NCI-H510A treated with DMSO at 0.1 percent for 48 hours (cell line): ENCODE data around the gene UNC13B.
"Not testable (repeated sequence)": the region's sequence is repeated elsewhere in the genome, so short reads cannot be mapped to it uniquely, and the experiment has no call there.

ENCODE experiments used
- DNase-seq: peaks from one replicate; lab custom pipeline; 2025; lab: John Stamatoyannopoulos, UW

The UNC13B gene

DNA sequence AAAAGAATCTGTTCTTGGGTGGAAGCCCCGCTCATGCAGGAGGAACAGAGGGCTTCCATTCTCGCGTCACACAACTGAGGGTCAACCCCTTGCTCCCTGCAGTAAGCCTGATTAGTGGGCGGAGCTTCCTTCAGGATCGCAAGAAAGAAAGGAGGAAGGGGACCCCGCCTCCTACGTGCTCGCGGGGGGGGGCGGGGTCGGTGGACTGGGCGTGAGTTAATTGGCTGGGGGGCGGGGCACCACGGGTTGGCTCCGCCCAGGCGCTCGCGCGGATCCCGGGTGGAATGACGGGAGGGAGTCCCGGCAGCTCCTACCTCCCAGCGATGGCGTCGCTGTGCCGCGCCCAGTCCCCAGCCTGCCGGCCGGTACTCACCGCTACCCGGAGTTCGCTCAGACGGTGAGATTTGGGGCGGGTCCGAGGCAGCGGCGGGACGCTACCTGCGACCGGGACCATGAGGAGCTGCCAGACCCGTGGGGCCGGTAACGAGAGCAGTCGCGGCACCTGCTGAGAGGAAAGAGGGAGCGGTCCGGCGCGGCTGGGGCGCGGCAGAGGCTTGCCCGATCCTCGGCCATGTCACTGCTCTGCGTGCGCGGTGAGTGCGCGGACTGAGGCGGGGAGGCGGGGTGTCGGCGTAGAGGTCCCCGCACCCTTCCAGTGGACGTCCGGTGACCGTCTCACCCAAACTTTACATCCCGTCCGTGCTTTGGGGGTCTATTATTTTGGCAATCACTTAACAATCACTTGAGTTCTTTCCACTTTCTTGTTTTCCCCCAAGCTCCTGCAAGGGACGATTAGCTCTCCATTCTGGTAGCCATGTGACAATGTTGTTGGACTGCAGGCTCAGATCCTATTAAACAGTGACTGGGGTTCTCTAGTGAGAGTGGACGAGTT is at the start of gene UNC13B:
TSS of gene UNC13B (plus strand) at position 297 of the 892 bp plus-strand sequence. CDS start at position 572, 275 bp downstream.
- peak; percentile 83 for DNase-seq

DNA sequence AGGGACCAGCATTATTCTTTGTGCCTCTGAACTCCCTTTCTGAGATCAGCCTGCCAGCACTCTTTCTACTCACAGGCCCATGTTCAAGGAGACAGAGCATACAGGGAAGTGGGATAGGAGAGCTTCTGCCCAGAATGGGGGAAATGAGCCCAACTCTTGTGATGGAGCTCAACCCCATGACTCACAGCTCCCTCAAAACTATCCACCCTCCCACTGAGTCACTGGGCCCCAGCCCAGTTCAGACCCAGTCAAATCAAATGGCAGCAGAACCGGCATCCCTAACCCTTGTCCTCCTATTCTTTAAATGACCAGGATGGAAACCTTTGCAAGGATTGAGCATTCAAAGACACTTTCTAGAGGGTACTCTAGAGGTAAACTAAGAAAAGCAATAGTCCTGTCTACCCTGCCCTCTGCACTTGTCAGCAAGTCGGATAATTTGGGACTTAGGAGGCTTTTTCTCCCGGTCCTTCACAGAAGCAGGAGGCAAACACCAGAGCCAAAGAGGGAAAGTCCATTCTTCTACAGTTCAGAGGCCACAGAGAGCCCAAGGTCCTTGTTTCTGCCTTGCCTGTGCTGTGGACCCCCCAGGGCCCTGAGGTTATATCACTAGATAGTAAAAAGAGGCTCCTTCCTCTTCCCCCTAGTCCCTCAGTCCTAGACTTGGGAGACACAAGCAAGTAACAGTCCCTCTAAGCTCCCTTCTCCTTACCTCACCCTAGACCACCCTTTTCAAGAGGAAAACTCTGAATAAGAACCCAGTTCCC is 49.4 kb upstream of the UNC13B start:
- DNase-seq: no peak

DNA sequence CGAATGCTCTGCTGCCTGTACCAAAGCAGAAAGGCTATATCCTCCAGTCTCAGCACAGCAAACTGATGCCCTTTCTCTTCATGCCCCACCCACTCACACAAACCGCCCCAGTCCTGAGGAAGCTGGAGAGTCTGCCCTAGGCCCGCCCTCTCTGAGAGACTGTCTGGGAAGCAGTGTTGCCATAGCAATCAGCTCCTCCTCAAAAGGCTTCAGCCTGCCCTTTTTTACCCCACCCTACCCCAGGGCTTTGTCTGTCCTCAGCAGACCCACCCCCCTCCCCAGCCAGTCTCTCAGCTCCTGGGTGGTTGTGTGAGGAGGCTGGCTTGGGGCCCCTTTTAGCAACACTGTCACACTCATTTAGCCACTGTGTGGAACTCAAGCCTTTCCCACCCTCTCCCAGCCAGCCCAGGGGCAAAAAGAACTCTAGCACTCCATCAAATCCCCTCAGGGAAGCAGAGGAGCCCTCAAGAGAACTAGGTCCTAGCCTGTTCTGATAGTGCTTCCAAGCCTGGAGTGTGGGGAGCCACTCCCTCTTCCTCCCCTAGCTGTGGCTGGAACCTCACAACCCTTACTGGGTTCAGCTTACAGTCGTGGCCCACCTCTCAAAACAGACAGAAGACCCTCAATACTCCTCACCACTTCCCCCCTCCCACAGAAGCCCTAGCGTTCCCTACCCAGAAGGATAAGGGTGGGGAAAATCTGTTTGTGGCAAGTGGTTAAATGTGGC is 47.5 kb upstream of the UNC13B start:
- peak; percentile 63 for DNase-seq

DNA sequence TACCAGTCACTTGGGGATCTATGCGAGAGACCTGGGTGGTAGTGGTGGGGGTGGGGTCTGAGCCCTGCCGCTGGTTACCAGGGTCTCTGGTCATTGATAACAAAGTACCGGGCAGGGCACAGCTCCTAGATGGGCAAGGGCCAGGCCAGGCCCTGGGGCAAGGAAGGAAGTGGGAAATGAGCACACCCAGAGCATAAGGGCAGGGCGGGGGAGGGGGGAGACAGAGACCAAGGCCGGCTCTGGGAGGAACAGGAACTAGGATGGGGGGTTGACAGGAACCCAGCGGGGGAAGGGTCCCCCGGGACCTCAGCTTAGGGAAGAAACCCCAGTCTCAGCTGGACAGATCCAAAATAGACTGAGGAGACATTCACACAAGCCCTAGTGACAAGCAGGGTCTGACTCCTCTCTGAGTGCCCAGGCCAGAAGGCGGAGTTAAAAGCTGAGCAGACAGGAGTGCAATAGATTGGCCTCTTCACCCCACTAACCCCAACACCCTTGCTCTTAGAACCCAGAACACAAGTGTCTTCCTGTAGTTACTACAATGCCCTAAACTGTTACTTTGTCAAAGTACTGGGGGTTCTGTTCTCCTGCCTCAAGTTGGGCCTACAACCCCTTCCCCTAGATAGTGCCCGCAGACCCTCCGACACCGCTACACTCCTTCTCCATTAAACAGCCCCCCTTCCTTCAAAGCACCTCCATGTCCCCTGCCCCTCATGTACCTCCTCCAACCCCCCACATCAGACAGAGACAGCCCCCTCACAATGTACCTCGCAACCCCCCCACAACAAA is 46.8 kb upstream of the UNC13B start:
- no peak for DNase-seq

DNA sequence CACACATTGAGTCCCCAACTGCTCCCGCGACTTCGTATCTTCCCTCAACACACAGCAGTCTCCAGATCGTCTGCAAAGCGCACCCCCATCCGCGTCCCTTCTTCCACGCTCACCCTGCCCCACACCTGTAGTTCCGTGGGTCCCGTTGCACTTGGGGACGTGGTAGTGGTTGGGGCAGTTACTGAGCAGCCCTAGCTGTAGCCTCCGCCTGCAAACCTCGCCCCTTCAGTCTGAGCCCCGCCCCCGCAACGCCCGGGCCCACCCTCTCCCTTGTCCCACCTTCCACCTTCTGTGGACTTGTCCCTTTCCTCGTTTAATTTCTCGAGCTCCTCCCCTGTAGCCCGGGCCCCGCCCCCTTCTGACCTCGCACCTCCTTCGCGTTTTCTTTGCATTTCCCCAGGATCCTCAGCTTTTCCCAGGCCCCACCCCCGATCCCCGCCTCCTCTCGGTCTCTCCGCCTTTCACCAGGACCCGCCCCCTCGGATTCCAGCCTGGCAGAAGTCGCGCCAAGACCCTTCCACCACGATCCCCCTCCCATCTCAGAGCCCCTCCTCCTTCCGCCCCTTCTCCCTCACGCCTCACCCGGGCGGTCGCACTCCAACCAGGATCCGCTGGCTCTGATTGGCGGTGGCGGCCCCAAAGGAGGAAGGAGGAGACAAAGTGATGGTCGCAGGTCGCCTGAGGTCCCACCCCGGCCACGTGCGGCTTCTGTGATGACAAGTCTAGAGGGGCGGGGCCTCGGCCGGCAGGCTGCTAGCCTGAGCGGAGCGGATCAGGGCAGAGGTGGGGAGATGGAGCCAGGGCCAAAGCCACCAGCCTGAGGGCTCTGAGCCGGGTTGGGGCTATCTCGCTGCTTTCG is 45.9 kb upstream of the UNC13B start, which contains the start of gene ATOSB:
TSS of gene ATOSB (minus strand) at position 183 of the 859 bp plus-strand sequence. CDS start 7,588 bp downstream, outside the sequence.
- DNase-seq: peak; percentile 95

DNA sequence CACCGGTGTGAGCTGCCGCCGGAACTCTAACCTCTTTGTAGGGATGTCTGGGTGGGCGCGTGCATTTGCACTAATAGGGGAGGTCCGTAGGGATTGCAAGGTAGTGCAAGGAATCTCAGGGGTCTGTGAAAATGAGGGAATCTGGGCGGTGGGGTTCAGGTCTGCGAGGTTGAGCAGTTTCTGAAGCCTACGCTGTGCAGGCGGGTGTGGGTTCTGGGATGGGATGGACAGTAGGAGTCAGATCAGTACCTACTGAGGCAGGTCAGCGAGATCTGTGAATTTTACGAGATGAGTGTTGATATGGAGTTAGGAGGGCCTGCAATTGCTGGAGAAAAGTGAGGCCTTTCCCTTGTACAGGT is 45.3 kb upstream of the UNC13B start:
- no peak for DNase-seq

DNA sequence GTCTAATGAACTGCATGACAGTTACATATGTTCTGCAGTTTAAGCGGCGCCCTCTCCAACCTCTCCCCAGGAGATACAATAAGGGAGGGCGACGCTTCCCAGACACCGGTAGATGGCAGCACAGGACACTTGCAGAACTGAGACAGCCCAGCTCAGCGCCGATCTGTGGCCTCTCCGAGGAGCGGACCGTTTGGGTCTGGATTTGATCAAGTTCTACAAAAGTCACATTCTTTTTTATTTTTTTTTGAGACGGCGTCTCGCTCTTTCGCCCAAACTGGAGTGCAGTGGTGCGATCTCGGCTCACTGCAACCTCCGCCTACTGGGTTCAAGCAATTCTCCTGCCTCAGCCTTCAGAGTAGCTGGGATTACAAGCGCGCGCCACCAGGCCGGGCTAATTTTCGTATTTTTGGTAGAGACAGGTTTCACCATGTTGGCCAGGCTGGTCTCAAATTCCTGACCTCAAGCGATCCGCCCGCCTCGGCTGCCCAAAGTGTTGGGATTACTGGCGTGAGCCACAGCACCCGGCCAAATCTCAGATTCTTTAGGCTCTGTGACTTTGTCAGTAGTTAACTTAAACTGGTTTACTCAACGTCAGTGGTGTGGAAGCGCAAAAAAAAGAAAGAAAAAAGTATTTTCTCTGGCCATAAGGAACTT is 44.8 kb upstream of the UNC13B start:
- peak; percentile 83 for DNase-seq

DNA sequence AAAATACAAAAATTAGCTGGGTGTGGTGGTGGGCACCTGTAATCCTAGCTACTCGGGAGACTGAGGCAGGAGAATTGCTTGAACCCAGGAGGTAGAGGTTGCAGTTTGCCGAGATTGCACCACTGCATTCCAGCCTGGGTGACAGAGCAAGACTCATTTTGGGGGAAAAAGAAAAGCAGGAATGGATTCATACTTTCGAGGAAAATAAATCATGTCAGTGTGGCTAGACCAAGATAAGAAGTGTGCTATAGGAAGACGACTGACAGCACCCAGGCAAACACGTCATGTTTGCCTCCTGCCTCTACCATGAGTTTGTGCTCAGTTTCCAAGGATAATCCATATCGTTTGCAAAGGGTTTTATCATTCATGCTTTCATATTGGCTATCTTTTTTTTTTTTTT is 26.9 kb upstream of the UNC13B start:
- DNase-seq: no peak

DNA sequence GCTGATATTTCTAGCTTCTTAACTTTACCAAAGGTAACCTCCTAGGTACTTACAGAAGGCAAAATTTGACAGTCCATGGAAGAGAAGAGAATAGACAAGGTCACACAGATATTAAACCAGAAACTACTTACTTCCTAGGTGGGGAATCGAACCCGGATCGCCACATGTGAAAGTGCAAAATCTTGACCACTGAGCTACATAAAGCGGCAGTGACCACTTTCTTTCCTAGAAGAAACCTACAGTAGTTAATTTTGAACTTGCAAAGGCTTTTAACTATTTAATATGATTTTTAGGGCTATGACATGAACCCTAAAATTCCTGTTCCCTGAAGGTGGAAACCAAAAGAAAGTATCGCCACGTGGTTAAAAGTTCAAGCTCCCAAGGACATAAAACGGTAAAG is 25.8 kb upstream of the UNC13B start:
- DNase-seq: no peak

DNA sequence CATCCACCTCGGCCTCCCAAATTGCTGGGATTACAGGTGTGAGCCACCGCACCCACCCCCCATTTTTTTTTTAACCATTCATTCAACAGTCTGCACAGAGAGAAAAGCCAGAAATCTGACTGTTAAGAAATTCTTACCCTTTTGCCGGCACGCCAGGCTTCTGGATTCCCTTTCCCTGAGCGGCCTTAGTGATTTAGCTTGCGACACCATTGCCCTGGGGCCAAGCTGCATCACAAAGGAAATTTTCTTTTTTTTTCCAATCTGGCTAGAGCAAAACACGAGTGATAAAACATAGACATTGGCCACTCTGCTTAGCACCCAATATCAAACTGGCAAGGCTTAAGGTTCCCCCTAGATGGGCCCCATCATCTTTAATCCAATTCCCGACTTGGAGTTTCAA is 24.9 kb upstream of the UNC13B start:
- DNase-seq: no peak

DNA sequence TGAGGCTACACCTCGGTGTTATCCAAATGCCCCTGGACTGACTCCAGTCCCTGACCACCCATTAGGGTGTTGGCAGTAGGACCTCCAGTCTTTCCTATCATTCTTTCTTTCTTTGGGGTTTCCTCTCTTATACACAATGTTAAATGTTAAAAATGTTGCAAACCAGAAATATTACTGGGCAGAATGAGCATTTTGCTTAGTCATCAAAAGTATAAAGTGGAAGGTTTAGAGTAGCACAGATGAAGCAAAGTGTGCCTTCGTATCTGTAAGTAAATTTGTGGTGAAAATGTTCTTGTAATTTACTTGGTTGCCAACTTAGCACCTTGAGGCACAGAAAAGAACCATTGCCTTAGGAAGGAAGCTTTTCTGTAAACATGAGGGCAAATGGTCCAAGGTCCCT is 21.7 kb upstream of the UNC13B start:
- no peak for DNase-seq

DNA sequence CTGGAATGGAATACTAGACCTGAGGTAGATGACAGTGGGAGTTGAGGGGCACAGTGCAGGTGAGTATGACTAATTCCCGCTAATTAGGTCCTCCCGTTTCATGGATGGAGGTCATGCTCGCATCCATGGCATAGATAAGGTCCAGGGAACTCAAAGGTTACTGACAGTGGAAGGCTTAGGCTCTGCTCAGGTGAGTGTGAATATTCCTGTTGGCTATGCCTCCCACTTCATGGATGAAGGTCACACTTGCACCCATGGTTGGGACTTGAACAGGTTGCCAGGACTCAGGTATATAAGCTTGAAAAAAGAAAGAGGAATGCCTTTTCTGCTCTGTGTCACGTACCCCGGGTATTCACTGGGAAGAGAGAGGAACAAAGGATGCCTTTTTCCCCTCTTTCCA is 19.8 kb upstream of the UNC13B start:
- DNase-seq: no peak

DNA sequence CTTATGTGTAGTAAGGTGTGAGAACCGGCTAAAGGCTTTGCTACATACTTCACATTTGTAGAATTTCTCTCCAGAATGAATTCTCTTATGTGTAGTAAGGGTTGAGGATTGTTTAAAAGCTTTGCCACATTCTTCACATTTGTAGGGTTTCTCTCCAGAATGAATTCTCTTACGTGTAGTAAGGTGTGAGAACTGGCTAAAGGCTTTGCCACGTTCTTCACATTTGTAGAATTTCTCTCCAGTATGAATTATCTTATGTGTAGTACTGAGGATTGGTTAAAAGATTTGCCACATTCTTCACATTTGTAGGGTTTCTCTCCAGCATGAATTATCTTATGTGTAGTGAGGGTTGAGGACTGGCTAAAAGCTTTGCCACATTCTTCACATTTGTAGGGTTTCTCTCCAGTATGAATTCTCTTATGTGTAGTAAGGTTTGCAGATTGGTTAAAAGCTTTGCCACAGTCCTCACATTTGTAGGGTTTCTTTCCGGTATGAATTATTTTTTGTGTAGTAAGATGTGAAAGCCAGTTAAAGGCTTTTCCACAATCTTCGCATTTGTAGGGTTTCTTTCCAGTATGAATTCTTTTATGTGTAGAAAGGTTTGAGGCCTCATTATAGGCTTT is 13.8 kb upstream of the UNC13B start:
- not testable (repeated sequence) for DNase-seq

DNA sequence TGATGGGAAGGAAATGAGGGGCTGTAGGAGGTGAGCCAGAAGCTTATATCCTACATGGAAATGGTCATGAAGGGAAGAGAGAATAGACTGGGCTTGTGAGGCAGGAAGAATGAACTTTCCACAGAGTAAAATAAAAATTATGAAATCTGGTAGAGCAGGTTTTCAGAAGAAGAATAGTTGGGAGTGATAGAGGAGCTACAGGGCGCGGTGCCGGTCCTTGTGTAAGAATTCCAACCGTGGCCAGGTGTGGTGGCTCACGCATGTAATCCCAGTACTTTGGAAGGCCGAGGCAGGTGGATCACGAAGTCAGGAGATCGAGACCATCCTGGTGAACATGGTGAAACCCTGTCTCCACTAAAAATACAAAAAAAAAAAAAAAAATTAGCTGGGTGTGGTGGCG is 8.9 kb upstream of the UNC13B start:
- no peak for DNase-seq

DNA sequence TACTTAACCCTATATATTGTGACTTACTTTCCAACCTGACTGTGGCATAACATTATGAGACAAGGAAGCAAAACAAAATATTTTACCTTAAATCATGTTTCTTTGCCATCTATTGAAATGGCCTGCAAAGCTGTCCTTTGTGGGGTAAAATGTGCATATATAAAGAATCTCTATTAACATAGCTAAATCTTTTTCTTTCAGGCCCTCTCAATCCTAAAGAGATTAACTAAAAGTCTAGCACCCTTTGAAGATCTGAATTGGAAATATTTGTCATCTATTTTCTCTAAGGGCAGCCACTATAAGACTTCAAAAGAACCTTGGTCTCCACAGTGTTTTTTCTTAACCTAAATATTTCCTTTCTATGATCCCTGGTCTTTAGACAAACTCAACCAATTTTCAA is 5.0 kb upstream of the UNC13B start:
- no peak for DNase-seq

DNA sequence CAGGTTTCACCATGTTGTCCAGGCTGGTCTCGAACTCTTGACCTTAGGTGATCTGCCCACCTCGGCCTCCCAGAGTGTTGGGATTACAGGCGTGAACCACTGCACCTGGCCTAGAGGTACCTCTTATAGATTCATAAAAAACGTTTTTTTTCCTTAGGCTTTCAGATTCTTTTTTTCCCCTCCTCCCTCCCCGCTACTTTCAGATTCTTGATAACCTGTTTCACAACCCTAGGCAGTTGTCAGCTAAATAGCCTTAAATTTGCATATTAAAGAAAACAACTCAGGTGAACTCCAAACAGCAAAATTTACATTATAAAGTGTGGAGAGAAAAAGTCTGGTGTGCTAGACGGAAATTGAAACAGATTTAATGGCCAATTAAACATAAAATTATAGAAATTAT is 4.0 kb upstream of the UNC13B start:
- DNase-seq: not testable (repeated sequence)

DNA sequence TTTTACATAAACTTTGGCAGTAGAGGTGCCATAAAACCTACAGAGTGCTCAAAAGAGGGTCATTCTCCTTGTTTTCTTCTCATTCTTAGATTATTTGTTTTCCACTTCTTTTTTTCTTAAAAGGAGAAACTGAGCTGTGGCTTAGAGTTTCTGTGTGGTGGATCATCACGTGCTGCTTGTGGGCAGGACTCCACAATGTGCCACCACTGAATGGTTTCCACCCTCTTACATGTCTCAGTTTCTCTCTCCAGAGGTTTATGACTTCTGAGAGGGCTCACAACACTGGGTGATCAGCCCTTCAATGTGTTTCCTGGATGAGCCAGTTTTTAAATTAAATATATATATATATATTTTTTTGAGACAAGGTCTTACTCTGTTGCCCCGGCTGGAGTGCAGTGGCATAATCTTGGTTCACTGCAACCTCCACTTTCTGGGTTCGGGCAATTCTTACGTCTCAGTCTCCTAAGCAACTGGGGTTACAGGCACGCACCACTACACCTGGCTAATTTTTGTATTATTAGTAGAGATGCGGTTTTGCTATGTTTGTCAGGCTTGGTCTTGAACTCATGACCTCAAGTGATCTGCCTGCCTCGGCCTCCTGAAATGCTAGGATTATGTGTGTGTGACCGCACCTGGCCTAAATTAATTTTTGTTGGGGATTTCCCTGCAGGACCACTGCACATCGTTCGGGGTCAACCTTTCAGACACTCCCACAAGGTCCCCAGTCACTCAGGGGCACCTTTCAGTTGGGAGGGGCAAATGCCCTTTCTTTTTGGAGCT is 3.1 kb upstream of the UNC13B start:
- no peak for DNase-seq

DNA sequence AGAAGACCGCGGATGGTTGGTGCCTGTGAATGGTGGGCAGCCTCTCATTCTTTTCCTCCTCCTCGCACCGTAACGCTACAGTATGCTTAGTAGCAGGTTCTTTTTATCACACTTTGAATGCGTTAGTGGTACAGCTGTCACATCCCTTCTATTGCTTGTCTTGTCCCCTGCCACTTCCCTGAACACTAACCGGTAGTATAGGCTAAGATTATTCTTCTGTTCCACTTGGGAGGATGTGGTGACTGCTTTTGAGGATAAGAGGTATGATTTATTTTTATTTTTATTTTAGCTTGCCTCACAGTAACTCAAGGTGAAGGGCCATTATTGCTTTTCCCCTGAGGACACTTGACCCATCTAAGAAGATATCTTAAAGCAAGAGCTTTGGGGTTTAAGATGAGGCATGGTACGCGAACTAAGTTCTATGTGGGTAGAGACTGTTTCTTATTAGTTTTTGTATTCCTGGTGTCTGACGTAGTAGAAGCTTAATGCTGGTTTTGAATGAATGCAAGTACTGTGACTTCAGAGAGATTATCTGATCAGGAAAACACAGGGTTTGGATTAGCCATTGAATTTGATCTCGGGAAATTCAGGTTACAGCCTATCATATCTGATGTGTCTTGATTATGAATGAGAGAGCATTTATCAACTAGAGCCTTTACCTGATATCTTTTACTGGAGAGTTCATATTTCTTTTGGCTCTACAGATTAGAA is 951 bp downstream of the UNC13B start:
- DNase-seq: no peak
